ENCODE data around the gene NUDCD3.

DNA sequence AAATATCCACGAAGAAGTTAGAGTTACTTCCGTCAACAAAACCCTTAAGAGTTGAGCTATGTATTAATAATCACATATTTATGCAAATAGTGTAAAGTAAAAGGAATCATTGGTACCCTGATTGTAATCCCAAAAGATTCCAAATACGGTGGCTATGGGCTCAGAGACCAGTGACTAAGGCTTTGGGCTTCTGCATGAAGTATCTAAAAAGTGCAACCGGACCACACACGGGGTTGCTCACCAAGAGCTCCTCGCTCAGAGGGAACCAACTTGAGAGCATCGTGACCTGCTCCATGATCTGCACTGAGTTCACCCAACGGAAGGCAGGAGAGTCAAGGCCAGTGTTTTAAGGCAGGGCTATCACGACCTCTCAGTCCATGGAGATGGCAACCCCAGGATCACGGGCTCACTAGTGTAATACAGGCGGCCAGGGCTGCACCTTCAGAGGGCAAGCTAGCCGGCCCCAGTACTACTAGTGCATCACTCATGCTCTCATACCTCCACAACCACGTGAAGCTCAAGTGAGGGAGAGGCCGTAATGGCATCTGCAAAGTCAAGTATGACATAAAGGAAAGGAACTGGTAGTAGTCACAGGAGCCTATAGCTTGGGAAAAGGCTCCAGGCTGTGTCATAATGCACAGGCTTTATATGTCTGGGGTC is 87.9 kb downstream of the NUDCD3 start:
- TF ChIP-seq CTCF (IDR thresholded peaks at IDR 0.05), result no peak
- no peak for TF ChIP-seq POLR2A (IDR thresholded peaks at IDR 0.05)
